Upper lobe of left lung (tissue), 4 donors: ENCODE measurements around the gene NLRC4.

ENCODE experiments used
- EP300 ChIP-seq, 4 donors: sonication (generic); formaldehyde crosslinking; IDR thresholded peaks; one replicate each; pipeline ENCODE4 v1.5.1; 2017; ENCODE audit warnings: antibody characterized with exemption in 4 of 4, control low read depth in 2 of 4
- POLR2A ChIP-seq, 4 donors: fragments of 450-650 bp; IDR thresholded peaks; one replicate each; pipeline ENCODE4 v1.5.1; 2016 to 2017; ENCODE audit warnings: antibody characterized with exemption in 4 of 4, mild to moderate bottlenecking in 2 of 4
- POLR2AphosphoS5 ChIP-seq, 2 donors: sonication (generic); formaldehyde crosslinking; IDR thresholded peaks; one replicate each; pipeline ENCODE4 v1.5.1; 2017; ENCODE audit warnings: antibody characterized with exemption in 2 of 2
- TF ChIP-seq, protein P1 (sequence below), 6 experiments: fragments of 450-650 bp in 4 of 6; fragments of 200-600 bp in 2 of 6; sonication (generic) in 2 of 6; IDR thresholded peaks; one replicate each; pipeline ENCODE4 v1.5.1; 2016 to 2019; ENCODE audit warnings: antibody characterized with exemption in 6 of 6

- TF ChIP-seq POLR2A (IDR thresholded peaks at IDR 0.05), result peak in 1 of 4 donors; percentile 15
- TF ChIP-seq, protein P1, sequence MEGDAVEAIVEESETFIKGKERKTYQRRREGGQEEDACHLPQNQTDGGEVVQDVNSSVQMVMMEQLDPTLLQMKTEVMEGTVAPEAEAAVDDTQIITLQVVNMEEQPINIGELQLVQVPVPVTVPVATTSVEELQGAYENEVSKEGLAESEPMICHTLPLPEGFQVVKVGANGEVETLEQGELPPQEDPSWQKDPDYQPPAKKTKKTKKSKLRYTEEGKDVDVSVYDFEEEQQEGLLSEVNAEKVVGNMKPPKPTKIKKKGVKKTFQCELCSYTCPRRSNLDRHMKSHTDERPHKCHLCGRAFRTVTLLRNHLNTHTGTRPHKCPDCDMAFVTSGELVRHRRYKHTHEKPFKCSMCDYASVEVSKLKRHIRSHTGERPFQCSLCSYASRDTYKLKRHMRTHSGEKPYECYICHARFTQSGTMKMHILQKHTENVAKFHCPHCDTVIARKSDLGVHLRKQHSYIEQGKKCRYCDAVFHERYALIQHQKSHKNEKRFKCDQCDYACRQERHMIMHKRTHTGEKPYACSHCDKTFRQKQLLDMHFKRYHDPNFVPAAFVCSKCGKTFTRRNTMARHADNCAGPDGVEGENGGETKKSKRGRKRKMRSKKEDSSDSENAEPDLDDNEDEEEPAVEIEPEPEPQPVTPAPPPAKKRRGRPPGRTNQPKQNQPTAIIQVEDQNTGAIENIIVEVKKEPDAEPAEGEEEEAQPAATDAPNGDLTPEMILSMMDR (IDR thresholded peaks at IDR 0.05), result no peak
- no peak for TF ChIP-seq EP300 (IDR thresholded peaks at IDR 0.05)
- TF ChIP-seq POLR2AphosphoS5 (IDR thresholded peaks at IDR 0.05), result no peak
Measured at GRCh38 chr2:32262105-32262504, 2.6 kb downstream of the NLRC4 start.
